ENCODE data around the gene RPL32.

The RPL32 gene

DNA sequence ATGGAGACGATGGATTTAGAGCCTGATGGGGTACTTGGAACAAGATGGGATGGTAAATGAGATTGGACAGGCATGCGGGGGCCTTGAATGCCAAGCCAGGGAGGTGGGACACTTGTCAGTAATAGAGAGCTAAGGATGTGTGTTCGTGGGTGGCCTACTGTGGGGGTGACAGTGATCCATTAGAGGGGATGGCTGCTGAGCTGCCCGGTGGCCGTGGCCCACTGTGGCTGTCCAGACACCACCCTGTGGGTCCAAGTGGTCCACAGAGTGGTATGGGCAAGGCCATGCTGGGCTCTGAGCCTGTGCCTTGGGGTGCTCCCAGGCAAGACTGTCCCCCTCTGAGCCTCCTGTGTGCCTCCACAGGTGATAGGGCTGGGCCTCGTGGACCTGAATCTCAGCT lies 27.4 kb downstream of the RPL32 start:
- Histone ChIP-seq H3K4me3 (ENCODE audit: low read depth in 1 of 2, low read length in 2 of 2) (no peak overlapping the region), H3K27me3 (ENCODE audit: low read depth, low read length) (no peaks in the 10 kb centered on the region), H3K36me3 (ENCODE audit: control insufficient read depth in 1 of 2, insufficient read depth in 2 of 2, low read length in 2 of 2) (peaks cover 5 to 48% of the 10 kb centered on the region in 2 donors), H3K4me1 (ENCODE audit: control insufficient read depth in 1 of 2, insufficient read depth in 2 of 2, low read length in 2 of 2) (peaks cover 5 to 17% of the 10 kb centered on the region in 2 donors), H3K27ac (ENCODE audit: low read length) (no peak overlapping the region), H3K9me3 (ENCODE audit: control insufficient read depth in 1 of 2, low read length in 2 of 2) (no peaks in the 10 kb centered on the region)

DNA sequence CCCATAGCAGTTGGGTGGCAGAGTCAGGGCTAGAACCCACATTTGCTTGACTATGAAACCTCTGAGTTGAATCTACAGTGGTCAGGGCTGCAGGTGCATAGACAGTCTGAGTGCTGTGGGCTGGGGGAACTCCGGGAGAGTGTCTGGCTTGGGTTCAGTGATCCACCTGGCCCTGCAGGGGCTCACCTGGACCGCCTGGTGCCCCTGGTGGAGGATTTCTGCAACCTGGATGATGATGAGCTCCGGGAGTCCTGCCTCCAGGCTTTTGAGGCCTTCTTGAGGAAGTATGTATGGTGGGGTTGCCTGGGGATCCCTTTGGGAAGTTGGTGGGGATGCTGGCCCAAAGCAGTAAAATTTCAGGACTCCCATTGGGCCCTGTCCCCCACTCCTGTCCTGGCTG lies 28.6 kb downstream of the RPL32 start:
- H3K27me3 ChIP-seq (ENCODE audit: low read depth, low read length), result no peaks in the 10 kb centered on the region
- no peaks in the 10 kb centered on the region for H3K9me3 ChIP-seq (ENCODE audit: control insufficient read depth in 1 of 2, low read length in 2 of 2)
- peaks cover 5 to 17% of the 10 kb centered on the region in 2 donors for H3K4me1 ChIP-seq (ENCODE audit: control insufficient read depth in 1 of 2, insufficient read depth in 2 of 2, low read length in 2 of 2)
- H3K4me3 ChIP-seq (ENCODE audit: low read depth in 1 of 2, low read length in 2 of 2), result no peak overlapping the region
- peaks cover 5 to 50% of the 10 kb centered on the region in 2 donors for H3K36me3 ChIP-seq (ENCODE audit: control insufficient read depth in 1 of 2, insufficient read depth in 2 of 2, low read length in 2 of 2)
- H3K27ac ChIP-seq (ENCODE audit: low read length), result no peak overlapping the region

DNA sequence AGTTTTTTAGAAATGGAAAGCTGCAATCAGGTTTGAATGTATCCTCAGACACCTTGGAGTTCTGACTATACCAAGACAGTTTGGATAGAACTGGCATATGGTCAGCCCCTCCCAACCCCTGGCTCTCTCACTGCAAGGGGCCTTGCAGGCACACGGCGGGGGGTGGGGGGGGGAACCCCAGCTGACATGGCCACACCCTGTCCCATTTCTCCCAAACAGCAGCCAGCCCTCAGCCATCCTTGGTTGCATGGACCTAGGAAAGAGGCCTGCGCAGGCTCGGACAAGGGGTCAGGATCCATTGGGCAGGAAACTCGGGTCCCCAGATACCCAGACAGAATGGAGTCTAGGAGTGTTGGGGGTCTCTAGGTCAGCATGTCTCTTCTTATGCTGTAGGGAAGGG lies 30.4 kb downstream of the RPL32 start:
- H3K27me3 ChIP-seq (ENCODE audit: low read depth, low read length), result no peaks in the 10 kb centered on the region
- peak overlapping the region; percentile 46 to 79 for H3K4me3 ChIP-seq (ENCODE audit: low read depth in 1 of 2, low read length in 2 of 2)
- H3K4me1 ChIP-seq (ENCODE audit: control insufficient read depth in 1 of 2, insufficient read depth in 2 of 2, low read length in 2 of 2), result peaks cover 5 to 17% of the 10 kb centered on the region in 2 donors
- H3K36me3 ChIP-seq (ENCODE audit: control insufficient read depth in 1 of 2, insufficient read depth in 2 of 2, low read length in 2 of 2), result peaks cover 5 to 42% of the 10 kb centered on the region in 2 donors
- no peak overlapping the region for H3K27ac ChIP-seq (ENCODE audit: low read length)
- H3K9me3 ChIP-seq (ENCODE audit: control insufficient read depth in 1 of 2, low read length in 2 of 2), result no peaks in the 10 kb centered on the region

DNA sequence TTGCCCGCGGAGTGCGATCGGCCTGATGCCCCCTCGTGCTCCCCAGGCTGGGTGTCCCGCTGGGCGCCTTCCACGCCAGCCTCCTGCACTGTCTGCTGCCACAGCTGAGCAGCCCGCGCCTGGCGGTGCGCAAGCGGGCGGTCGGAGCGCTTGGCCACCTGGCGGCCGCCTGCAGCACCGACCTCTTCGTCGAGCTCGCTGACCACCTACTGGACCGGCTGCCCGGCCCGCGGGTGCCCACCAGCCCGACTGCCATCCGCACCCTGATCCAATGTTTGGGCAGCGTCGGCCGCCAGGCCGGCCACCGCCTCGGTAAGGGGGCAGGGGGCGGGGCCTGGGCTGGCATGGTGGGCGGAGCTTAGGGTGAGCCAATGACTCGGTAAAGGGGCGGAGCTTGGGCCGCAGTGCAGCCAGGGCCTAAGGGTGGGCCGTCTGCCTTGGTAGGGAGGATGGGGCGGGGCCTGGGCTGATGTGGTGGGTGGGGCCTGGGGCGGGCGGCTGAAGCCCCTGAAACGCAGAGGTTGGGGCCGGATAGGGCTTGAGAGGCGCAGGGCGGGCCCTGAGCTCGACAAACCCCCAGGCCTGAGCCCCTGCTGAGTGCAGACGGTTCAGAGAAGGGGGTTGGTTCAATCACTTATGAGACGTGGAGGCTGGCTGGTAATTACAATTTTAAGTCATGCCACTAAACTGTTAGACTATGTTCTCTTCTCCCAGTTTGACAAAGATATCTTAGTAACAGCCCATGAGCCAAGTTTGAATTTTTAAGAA lies 31.2 kb downstream of the RPL32 start:
- peak overlapping the region; percentile 46 to 79 for H3K4me3 ChIP-seq (ENCODE audit: low read depth in 1 of 2, low read length in 2 of 2)
- H3K27me3 ChIP-seq (ENCODE audit: low read depth, low read length), result no peaks in the 10 kb centered on the region
- no peak overlapping the region for H3K27ac ChIP-seq (ENCODE audit: low read length)
- H3K9me3 ChIP-seq (ENCODE audit: control insufficient read depth in 1 of 2, low read length in 2 of 2), result no peaks in the 10 kb centered on the region
- peaks cover 5 to 34% of the 10 kb centered on the region in 2 donors for H3K36me3 ChIP-seq (ENCODE audit: control insufficient read depth in 1 of 2, insufficient read depth in 2 of 2, low read length in 2 of 2)
- H3K4me1 ChIP-seq (ENCODE audit: control insufficient read depth in 1 of 2, insufficient read depth in 2 of 2, low read length in 2 of 2), result peaks cover 5 to 17% of the 10 kb centered on the region in 2 donors

- Histone ChIP-seq H3K36me3 (ENCODE audit: control insufficient read depth in 1 of 2, insufficient read depth in 2 of 2, low read length in 2 of 2) (peaks cover 5 to 35% of the 10 kb centered on the region in 2 donors), H3K27me3 (ENCODE audit: low read depth, low read length) (no peaks in the 10 kb centered on the region), H3K9me3 (ENCODE audit: control insufficient read depth in 1 of 2, low read length in 2 of 2) (no peaks in the 10 kb centered on the region), H3K4me1 (ENCODE audit: control insufficient read depth in 1 of 2, insufficient read depth in 2 of 2, low read length in 2 of 2) (peaks cover 5 to 17% of the 10 kb centered on the region in 2 donors), H3K27ac (ENCODE audit: low read length) (no peak overlapping the region), H3K4me3 (ENCODE audit: low read depth in 1 of 2, low read length in 2 of 2) (peak overlapping the region; percentile 37 to 79)
Measured at GRCh38 chr3:12809435-12809834, 31.9 kb downstream of the RPL32 start.

- H3K27ac ChIP-seq (ENCODE audit: low read length), result no peak overlapping the region
- peaks cover 5 to 17% of the 10 kb centered on the region in 2 donors for H3K4me1 ChIP-seq (ENCODE audit: control insufficient read depth in 1 of 2, insufficient read depth in 2 of 2, low read length in 2 of 2)
Measured at GRCh38 chr3:12809001-12809400, 32.4 kb downstream of the RPL32 start.

GRCh38 chr3:12808587-12808986 lies 32.8 kb downstream of the RPL32 start:
- no peaks in the 10 kb centered on the region for H3K9me3 ChIP-seq (ENCODE audit: control insufficient read depth in 1 of 2, low read length in 2 of 2)
- H3K36me3 ChIP-seq (ENCODE audit: control insufficient read depth in 1 of 2, insufficient read depth in 2 of 2, low read length in 2 of 2), result peaks cover 4 to 35% of the 10 kb centered on the region in 2 donors
- no peak overlapping the region for H3K4me3 ChIP-seq (ENCODE audit: low read depth in 1 of 2, low read length in 2 of 2)
- no peak overlapping the region for H3K27ac ChIP-seq (ENCODE audit: low read length)
- H3K4me1 ChIP-seq (ENCODE audit: control insufficient read depth in 1 of 2, insufficient read depth in 2 of 2, low read length in 2 of 2), result peaks cover 5 to 17% of the 10 kb centered on the region in 2 donors
- no peaks in the 10 kb centered on the region for H3K27me3 ChIP-seq (ENCODE audit: low read depth, low read length)

More at GRCh38 chr3:12809001-12809400, 32.4 kb downstream of the RPL32 start:
- Histone ChIP-seq H3K4me3 (ENCODE audit: low read depth in 1 of 2, low read length in 2 of 2) (no peak overlapping the region), H3K9me3 (ENCODE audit: control insufficient read depth in 1 of 2, low read length in 2 of 2) (no peaks in the 10 kb centered on the region), H3K27me3 (ENCODE audit: low read depth, low read length) (no peaks in the 10 kb centered on the region), H3K36me3 (ENCODE audit: control insufficient read depth in 1 of 2, insufficient read depth in 2 of 2, low read length in 2 of 2) (peaks cover 5 to 35% of the 10 kb centered on the region in 2 donors)

- no peak overlapping the region for H3K4me3 ChIP-seq (ENCODE audit: low read depth in 1 of 2, low read length in 2 of 2)
- no peaks in the 10 kb centered on the region for H3K9me3 ChIP-seq (ENCODE audit: control insufficient read depth in 1 of 2, low read length in 2 of 2)
- H3K4me1 ChIP-seq (ENCODE audit: control insufficient read depth in 1 of 2, insufficient read depth in 2 of 2, low read length in 2 of 2), result peaks cover 5 to 17% of the 10 kb centered on the region in 2 donors
- H3K36me3 ChIP-seq (ENCODE audit: control insufficient read depth in 1 of 2, insufficient read depth in 2 of 2, low read length in 2 of 2), result peaks cover 6 to 33% of the 10 kb centered on the region in 2 donors
- H3K27ac ChIP-seq (ENCODE audit: low read length), result no peak overlapping the region
- no peaks in the 10 kb centered on the region for H3K27me3 ChIP-seq (ENCODE audit: low read depth, low read length)
Measured at GRCh38 chr3:12807601-12808359, 33.6 kb downstream of the RPL32 start.

GRCh38 chr3:12807066-12807465 lies 34.3 kb downstream of the RPL32 start:
- Histone ChIP-seq H3K4me1 (ENCODE audit: control insufficient read depth in 1 of 2, insufficient read depth in 2 of 2, low read length in 2 of 2) (peaks cover 5 to 17% of the 10 kb centered on the region in 2 donors), H3K36me3 (ENCODE audit: control insufficient read depth in 1 of 2, insufficient read depth in 2 of 2, low read length in 2 of 2) (peaks cover 6 to 36% of the 10 kb centered on the region in 2 donors), H3K4me3 (ENCODE audit: low read depth in 1 of 2, low read length in 2 of 2) (no peak overlapping the region), H3K9me3 (ENCODE audit: control insufficient read depth in 1 of 2, low read length in 2 of 2) (no peaks in the 10 kb centered on the region), H3K27ac (ENCODE audit: low read length) (no peak overlapping the region), H3K27me3 (ENCODE audit: low read depth, low read length) (no peaks in the 10 kb centered on the region)

DNA sequence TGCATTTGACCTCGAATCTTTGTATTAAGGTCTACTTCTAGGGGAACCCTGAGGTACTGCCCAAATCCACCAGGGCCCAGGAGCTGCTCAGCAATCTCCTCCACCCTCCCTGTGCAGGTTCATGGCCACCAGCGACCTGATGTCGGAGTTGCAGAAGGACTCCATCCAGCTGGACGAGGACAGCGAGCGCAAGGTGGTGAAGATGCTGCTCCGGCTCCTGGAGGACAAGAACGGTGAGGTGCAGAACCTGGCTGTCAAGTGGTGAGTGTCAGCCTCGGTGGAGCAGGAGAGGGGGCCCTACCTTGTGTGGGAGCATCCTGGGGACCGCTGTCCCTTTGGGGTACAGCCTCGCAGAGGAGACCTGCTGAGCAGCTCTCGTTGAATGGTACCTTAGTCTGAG lies 38.0 kb downstream of the RPL32 start:
- Histone ChIP-seq H3K36me3 (ENCODE audit: control insufficient read depth in 1 of 2, insufficient read depth in 2 of 2, low read length in 2 of 2) (peaks cover 6 to 39% of the 10 kb centered on the region in 2 donors), H3K4me1 (ENCODE audit: control insufficient read depth in 1 of 2, insufficient read depth in 2 of 2, low read length in 2 of 2) (peaks cover 0 to 4% of the 10 kb centered on the region in 2 donors), H3K9me3 (ENCODE audit: control insufficient read depth in 1 of 2, low read length in 2 of 2) (no peaks in the 10 kb centered on the region), H3K27ac (ENCODE audit: low read length) (no peak overlapping the region), H3K4me3 (ENCODE audit: low read depth in 1 of 2, low read length in 2 of 2) (no peak overlapping the region), H3K27me3 (ENCODE audit: low read depth, low read length) (no peaks in the 10 kb centered on the region)
